ENCODE measurements around the gene ACTN1.

Gene ACTN1

DNA sequence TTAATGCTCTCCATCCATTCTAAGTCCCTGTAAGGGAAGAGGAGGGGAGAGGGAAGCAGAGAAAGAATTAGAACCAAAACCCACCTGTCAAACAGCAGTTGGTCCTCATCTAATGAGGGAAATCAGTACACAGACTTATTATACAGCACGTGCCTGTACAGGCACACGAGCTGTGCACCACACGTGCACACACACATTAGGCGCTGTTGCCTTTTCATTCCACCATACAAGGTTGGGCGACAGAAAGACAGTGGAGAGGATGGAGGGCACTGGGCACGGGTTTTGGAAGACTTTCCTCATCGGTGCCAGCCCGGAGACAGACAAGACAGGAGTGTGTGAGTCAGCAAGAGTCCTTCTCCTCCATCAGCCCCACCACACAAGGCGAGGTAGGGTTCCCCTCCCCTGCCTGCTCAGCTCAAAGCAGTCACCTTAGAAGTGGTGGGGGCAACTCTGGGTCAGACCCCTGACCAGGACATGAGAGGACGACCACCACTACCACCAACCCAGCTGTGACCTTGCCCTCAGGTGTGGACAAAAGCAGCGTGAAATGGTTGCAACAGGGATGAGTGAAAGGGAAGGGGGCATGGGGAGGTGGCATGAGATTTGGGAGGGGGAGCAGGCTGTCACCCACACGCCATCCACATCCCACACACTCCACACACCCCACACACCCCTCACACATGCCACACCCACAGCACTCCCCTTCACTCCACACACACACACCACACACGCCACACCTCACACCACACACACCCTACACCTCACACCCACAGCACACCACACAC, 80.7 kb downstream of the ACTN1 start:
- no peak overlapping the region for H3K4me3 ChIP-seq (ENCODE audit: low read depth, low read length)
- no peak for DNase-seq (ENCODE audit: low read depth)
- TF ChIP-seq, protein P1, sequence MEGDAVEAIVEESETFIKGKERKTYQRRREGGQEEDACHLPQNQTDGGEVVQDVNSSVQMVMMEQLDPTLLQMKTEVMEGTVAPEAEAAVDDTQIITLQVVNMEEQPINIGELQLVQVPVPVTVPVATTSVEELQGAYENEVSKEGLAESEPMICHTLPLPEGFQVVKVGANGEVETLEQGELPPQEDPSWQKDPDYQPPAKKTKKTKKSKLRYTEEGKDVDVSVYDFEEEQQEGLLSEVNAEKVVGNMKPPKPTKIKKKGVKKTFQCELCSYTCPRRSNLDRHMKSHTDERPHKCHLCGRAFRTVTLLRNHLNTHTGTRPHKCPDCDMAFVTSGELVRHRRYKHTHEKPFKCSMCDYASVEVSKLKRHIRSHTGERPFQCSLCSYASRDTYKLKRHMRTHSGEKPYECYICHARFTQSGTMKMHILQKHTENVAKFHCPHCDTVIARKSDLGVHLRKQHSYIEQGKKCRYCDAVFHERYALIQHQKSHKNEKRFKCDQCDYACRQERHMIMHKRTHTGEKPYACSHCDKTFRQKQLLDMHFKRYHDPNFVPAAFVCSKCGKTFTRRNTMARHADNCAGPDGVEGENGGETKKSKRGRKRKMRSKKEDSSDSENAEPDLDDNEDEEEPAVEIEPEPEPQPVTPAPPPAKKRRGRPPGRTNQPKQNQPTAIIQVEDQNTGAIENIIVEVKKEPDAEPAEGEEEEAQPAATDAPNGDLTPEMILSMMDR (IDR thresholded peaks at IDR 0.05; ENCODE audit: low read depth, low read length, missing control alignments): no peak

DNA sequence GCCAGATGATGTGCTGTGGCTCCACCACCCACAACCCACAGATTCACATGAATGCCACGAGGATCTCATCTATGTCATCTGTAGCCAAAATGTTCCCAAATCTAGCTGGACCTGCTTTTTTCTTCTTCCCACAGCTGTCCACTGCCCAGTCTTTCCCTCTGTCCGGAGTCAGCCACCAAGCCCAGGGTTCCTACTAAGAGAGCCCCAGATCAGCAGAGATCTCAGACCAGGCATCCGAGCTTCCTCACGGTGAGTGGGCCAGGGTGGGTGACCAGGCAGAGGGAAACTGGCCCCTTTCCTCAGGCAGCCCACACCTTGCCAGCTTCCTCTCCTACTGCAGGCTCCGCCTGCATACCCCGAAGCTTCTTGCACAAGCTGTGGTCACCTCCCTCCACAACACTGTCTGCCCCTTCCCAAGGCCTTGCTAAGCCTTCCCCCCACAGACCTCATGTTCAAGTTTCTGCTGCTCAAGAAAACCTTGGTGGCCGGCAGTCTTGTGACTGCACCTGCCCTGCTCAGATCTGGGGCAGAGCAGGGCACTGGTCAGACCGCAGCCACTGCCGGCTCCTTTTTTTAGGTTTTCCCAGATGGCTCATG, 81.4 kb downstream of the ACTN1 start:
- H3K4me3 ChIP-seq (ENCODE audit: low read depth, low read length): no peak overlapping the region
- TF ChIP-seq, protein P1 (IDR thresholded peaks at IDR 0.05; ENCODE audit: low read depth, low read length, missing control alignments): no peak
- DNase-seq (ENCODE audit: low read depth): no peak

DNA sequence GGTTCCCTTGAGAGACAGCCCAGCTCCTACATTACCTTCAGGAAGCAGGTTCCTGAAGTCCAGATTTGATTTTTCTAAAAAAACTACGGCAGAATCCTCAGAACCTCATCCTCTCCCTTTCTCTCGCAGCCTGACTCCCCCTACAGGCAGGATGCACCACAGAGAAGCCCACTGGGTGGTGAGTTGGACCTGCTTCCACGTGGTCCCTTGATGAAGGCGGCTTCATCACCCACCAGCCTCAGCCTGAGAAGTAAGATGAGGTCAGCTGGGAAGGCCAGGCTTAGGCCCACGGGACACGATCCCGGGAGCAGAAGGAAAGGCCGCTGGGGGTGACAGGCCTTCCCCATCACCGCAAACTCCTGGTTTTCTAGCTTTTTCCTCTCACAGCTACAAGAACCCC, 83.0 kb downstream of the ACTN1 start:
- TF ChIP-seq, protein P1 (IDR thresholded peaks at IDR 0.05; ENCODE audit: low read depth, low read length, missing control alignments): peak; percentile 56
- no peak for DNase-seq (ENCODE audit: low read depth)
- no peak overlapping the region for H3K4me3 ChIP-seq (ENCODE audit: low read depth, low read length)

DNA sequence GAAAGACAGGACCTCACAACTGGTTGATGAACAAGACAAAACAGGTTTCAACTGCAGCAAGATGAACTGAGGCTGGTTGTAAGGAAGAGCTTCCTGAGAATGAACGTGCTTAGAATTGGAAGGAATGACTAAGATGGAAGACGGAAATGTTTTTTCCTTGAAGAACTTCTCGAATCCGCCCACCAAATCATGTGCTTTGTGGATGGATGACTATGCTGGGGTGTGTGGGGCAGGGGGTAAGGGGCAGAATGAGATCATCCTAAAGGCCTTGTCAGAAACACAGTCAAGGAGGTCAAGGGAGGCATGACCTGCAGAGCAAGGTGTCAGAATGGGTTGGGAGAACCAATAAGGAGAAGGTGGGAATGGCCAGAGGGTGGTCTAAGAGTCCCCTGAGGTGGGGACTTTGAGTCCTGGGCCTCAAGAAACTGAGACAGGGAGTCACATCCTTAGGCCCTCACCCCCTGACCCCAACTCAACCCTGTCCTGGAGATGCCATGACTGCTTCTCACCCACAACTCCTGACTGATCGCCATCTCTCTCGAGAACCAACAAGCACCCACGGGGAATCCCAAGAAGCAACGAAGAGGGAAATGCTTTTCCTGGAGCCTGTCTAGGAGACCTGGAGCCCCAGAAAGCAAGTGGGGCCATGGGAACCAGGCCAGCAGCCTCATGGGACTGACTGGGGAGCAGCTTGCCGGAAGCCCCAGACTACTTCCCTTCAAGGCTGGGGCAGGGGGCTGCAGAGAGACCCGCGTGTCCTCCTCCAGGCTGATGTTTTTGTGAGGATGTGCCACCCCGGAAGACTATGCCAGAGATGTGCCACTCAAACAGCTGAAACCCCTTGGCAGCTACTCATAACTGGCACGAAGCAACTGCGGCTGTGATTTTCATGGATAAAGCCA, 84.0 kb downstream of the ACTN1 start:
- no peak for DNase-seq (ENCODE audit: low read depth)
- TF ChIP-seq, protein P1 (IDR thresholded peaks at IDR 0.05; ENCODE audit: low read depth, low read length, missing control alignments): no peak
- no peak overlapping the region for H3K4me3 ChIP-seq (ENCODE audit: low read depth, low read length)

DNA sequence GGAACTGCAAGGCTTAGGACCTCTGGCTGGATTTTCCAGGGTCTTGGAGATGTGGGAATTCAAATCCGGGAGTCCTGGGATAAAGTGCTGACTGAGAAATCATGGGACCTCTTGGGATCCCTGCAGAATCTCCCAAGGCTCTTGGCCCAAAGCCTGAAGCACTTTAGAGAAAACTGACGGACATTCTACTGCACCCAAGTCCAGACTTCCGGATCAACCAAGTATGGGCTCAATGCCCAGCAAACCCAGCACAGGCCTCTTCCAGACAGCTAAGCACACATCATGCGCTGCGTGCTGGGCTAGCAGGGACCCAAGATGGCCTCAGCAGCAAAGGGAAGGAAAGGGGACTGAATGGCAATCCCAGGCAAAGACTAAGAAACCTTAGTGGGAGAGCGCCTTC, 85.0 kb downstream of the ACTN1 start:
- TF ChIP-seq, protein P1 (IDR thresholded peaks at IDR 0.05; ENCODE audit: low read depth, low read length, missing control alignments): no peak

DNA sequence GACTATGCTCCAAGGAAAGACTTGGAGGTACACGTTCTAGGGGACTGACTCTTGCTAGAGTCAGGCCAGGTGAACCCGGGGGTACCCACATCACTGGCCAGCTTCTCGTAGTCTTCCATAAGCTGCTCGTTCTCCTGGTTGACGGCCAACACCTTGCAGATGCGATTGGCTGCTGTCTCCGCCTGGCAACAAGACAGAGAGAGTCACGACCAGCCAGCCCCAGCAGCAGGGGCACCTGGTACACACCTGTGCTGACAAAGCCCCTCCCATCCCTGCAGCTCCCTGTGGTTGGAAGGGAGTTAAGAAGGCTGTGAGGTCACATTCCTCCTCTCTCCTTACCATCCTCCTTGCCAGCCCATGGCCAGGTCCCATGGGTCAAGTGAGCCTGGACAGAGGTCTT, 85.5 kb downstream of the ACTN1 start:
- H3K4me3 ChIP-seq (ENCODE audit: low read depth, low read length): no peak overlapping the region
- TF ChIP-seq, protein P1 (IDR thresholded peaks at IDR 0.05; ENCODE audit: low read depth, low read length, missing control alignments): no peak
- DNase-seq (ENCODE audit: low read depth): no peak

More for the DNA sequence above, 85.0 kb downstream of the ACTN1 start:
- no peak for DNase-seq (ENCODE audit: low read depth)
- no peak overlapping the region for H3K4me3 ChIP-seq (ENCODE audit: low read depth, low read length)

All from GM12864 (cell line).